IMR-90 (cell line): ENCODE results near the gene GALNT9. TPM values are rescaled to one million over a fixed set of nuclear protein-coding genes. Genes with fewer than 3 reads are reported as not detected.

Experiments used
- ATAC-seq: fragments of 200-7000 bp; cut with Tn5 transposase; 2 replicates; pipeline ENCODE4 v1.9.1; 2020; ENCODE audit warnings: low read depth, mild to moderate bottlenecking, moderate library complexity
- BruUV-seq: library from RNA; stranded (reverse); fragments of 400-500 nt; replicated peaks from 2 replicates; lab custom pipeline; 2021; lab: Mats Ljungman, UMichigan
- CTCF ChIA-PET: fragments of 300-600 bp; formaldehyde crosslinking; extraction: SDS; loops from one replicate; lab custom pipeline; 2021; ENCODE audit warnings: antibody characterized with exemption; lab: Yijun Ruan, JAX
- POLR2A ChIA-PET: fragments of 300-600 bp; sonication (Branson Sonifier 250); formaldehyde crosslinking; loops from one replicate; lab custom pipeline; 2022; ENCODE audit warnings: antibody characterized with exemption; ENCODE audit not compliant: unreplicated experiment; lab: Charles Lee
- DNase-seq: peaks from one replicate; pipeline ENCODE4 v3.0.0; 2013
- H2AFZ ChIP-seq: replicated peaks from 2 replicates; pipeline ENCODE3; 2013; ENCODE audit warnings: low read length, mild to moderate bottlenecking; ENCODE audit not compliant: poor library complexity
- H2AK5ac ChIP-seq: 2 replicates; pipeline ENCODE4 v1.6.1; 2013; ENCODE audit warnings: low read depth, low read length, inconsistent platforms
- H2AK9ac ChIP-seq: replicated peaks from 2 replicates; pipeline ENCODE3; 2013; ENCODE audit warnings: mild to moderate bottlenecking, low read depth, low read length, moderate library complexity; ENCODE audit not compliant: poor library complexity
- H2BK120ac ChIP-seq: 2 replicates; pipeline ENCODE4 v1.6.1; 2013; ENCODE audit warnings: low read depth, low read length, inconsistent platforms
- H2BK15ac ChIP-seq: 3 replicates; pipeline ENCODE4 v1.6.1; 2013; ENCODE audit warnings: low read depth, low read length, inconsistent platforms
- H2BK20ac ChIP-seq: 2 replicates; pipeline ENCODE4 v1.6.1; 2013; ENCODE audit warnings: low read depth, mild to moderate bottlenecking, inconsistent platforms, low read length, moderate library complexity
- H2BK5ac ChIP-seq: 2 replicates; pipeline ENCODE4 v1.6.1; 2013; ENCODE audit warnings: mild to moderate bottlenecking, low read depth, low read length, inconsistent platforms; ENCODE audit not compliant: poor library complexity, severe bottlenecking
- H3K14ac ChIP-seq: replicated peaks from 2 replicates; pipeline ENCODE4 v1.6.1; 2013; ENCODE audit warnings: low read depth, low read length, inconsistent platforms
- H3K18ac ChIP-seq: 2 replicates; pipeline ENCODE4 v1.6.1; 2013; ENCODE audit warnings: low read depth, low read length, control low read depth
- H3K23ac ChIP-seq: 2 replicates; pipeline ENCODE4 v1.6.1; 2013; ENCODE audit warnings: low read depth, low read length, inconsistent platforms
- H3K27ac ChIP-seq: 2 replicates; pipeline ENCODE4 v1.5.1; 2013; ENCODE audit warnings: mild to moderate bottlenecking, control low read depth, low read length; ENCODE audit not compliant: insufficient read depth
- H3K27me3 ChIP-seq: 2 replicates; pipeline ENCODE4 v1.6.1; 2013; ENCODE audit warnings: low read length; ENCODE audit not compliant: control insufficient read depth, insufficient read depth
- H3K36me3 ChIP-seq: 2 replicates; pipeline ENCODE4 v1.6.1; 2013; ENCODE audit warnings: low read length, mixed read lengths; ENCODE audit not compliant: control insufficient read depth, insufficient read depth
- H3K4ac ChIP-seq: 2 replicates; pipeline ENCODE4 v1.6.1; 2013; ENCODE audit warnings: low read depth, low read length, inconsistent platforms
- H3K4me1 ChIP-seq: 2 replicates; pipeline ENCODE4 v1.6.1; 2013; ENCODE audit warnings: low read length, mixed read lengths; ENCODE audit not compliant: control insufficient read depth, insufficient read depth
- H3K4me2 ChIP-seq: 2 replicates; pipeline ENCODE4 v1.6.1; 2013; ENCODE audit warnings: low read depth, mild to moderate bottlenecking, control low read depth, low read length, moderate library complexity
- H3K4me3 ChIP-seq: 2 replicates; pipeline ENCODE4 v1.5.1; 2013; ENCODE audit warnings: low read depth, mild to moderate bottlenecking, control low read depth, low read length, moderate library complexity; ENCODE audit not compliant: insufficient read depth
- H3K56ac ChIP-seq: 2 replicates; pipeline ENCODE4 v1.6.1; 2013; ENCODE audit warnings: low read length, inconsistent platforms; ENCODE audit not compliant: insufficient read depth; ENCODE audit errors: extremely low read depth
- H3K79me1 ChIP-seq, 2 experiments: 2 replicates each; pipeline ENCODE4 v1.6.1; 2013; ENCODE audit warnings: low read length in 2 of 2, inconsistent platforms in 1 of 2, low read depth in 1 of 2
- H3K9ac ChIP-seq: 2 replicates; pipeline ENCODE4 v1.6.1; 2013; ENCODE audit warnings: low read depth, low read length, control low read depth
- H3K9me1 ChIP-seq: 2 replicates; pipeline ENCODE4 v1.6.1; 2013; ENCODE audit warnings: low read length, inconsistent platforms; ENCODE audit not compliant: insufficient read depth
- H3K9me3 ChIP-seq: 2 replicates; pipeline ENCODE4 v1.6.1; 2013; ENCODE audit warnings: low read length; ENCODE audit not compliant: control insufficient read depth, insufficient read depth
- H4K20me1 ChIP-seq: 2 replicates; pipeline ENCODE4 v1.6.1; 2013; ENCODE audit warnings: low read length, inconsistent platforms; ENCODE audit not compliant: insufficient read depth
- H4K5ac ChIP-seq: 2 replicates; pipeline ENCODE4 v1.6.1; 2013; ENCODE audit warnings: mild to moderate bottlenecking, low read depth, low read length, control low read depth
- H4K8ac ChIP-seq, 2 experiments: 2 replicates each; pipeline ENCODE4 v1.6.1; 2013; ENCODE audit warnings: low read depth in 2 of 2, low read length in 2 of 2, control low read depth in 1 of 2, inconsistent platforms in 1 of 2
- H4K91ac ChIP-seq: 2 replicates; pipeline ENCODE4 v1.6.1; 2013; ENCODE audit warnings: low read depth, low read length, inconsistent platforms; ENCODE audit not compliant: insufficient read depth
- CTCF ChIP-seq: conservative IDR thresholded peaks from 2 replicates; pipeline ENCODE4 v1.5.1; 2012; ENCODE audit warnings: mild to moderate bottlenecking, low read depth, low read length, improper control_type of control experiment
- RFX5 ChIP-seq: IDR thresholded peaks from 2 replicates; pipeline ENCODE4 v1.8.0; 2012; ENCODE audit warnings: low read depth, mild to moderate bottlenecking, low read length, moderate library complexity
- WGBS, 2 experiments: methylation state at CpG; one replicate each; pipeline versions ENCODE4 v1.1.5 to v1.1.7; 2013; ENCODE audit warnings: missing lambda C conversion rate in 2 of 2; ENCODE audit not compliant: insufficient read length in 1 of 2; ENCODE audit errors: extremely low coverage in 2 of 2; 5-methylcytosine and 5-hydroxymethylcytosine counted together
- dilution Hi-C: fragments of 300-500 bp; cut with HindIII; formaldehyde crosslinking; loops from one replicate; pipeline ENCODE4 v1.14.3; 2018; ENCODE audit warnings: low sequenced_read_pairs; ENCODE audit not compliant: unreplicated experiment
- in situ Hi-C: fragments of 300-500 bp; cut with MboI; formaldehyde crosslinking; loops from 3 replicates; pipeline ENCODE4 v1.14.3; 2019; ENCODE audit warnings: low sequenced_read_pairs, inconsistent platforms, mixed read lengths
- intact Hi-C: fragments of 100-400 bp; cut with micrococcal nuclease; formaldehyde crosslinking; loops from 2 replicates; pipeline ENCODE4 v1.10.0; 2022
- polyA plus RNA-seq, 3 experiments: library from polyadenylated mRNA; depleted of rRNA; stranded (reverse); fragments of >200 nt; gene quantifications; 2 replicates each; pipeline ENCODE4 v1.2.3, GENCODE V29; 2012; ENCODE audit warnings: low replicate concordance in 1 of 3
- total RNA-seq: library from RNA; depleted of rRNA; stranded (reverse); fragments of >200 nt; gene quantifications from 2 replicates; pipeline ENCODE4 v1.2.3, GENCODE V29; 2012

The GALNT9 gene
- total and polyA plus RNA-seq, 2 of the 4 experiments (the other 2 are of a cell fraction) = under 0.01 to 0.12 TPM

DNA sequence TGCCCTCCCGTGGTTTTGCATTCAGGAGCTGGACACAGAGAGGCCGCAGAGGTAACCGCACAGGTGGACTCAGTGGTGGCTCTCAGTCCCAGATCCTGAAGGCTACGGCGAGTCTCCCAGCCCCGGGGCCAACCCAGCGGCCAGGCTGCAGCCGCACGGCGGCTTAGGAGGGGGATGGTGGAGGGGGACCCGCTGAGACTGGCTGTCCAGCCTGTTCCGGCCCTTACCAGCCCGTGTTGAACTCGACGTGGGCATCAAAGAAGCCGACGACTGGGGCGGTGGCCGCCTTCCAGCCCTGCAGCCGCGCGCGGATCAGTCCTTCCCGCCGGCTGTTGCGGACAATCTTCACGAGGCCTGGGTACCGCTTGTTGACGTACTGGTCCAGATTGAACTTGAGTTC lies 68.7 kb downstream of the GALNT9 start:
- 91% methylated on average over 16 of the region's 29 CpGs; no CpG with 5 or more reads in 1 of the 2 experiments for WGBS, 2 experiments
- no TSS peak for BruUV-seq
- no peak overlapping the region for H2BK20ac ChIP-seq

More for the DNA sequence above, 68.7 kb downstream of the GALNT9 start:
- TF ChIP-seq RFX5 = no peak
- no peak for TF ChIP-seq CTCF
- H2BK5ac ChIP-seq = no peak overlapping the region
- H3K9ac ChIP-seq = no peak overlapping the region
- intact Hi-C loops = no loop called here
- H3K18ac ChIP-seq = no peak overlapping the region
- no peaks in the 10 kb centered on the region for H3K9me1 ChIP-seq
- no peak overlapping the region for H3K4me2 ChIP-seq
- no peak overlapping the region for H3K23ac ChIP-seq
- H2AK5ac ChIP-seq = no peak overlapping the region
- H4K8ac ChIP-seq = no peak overlapping the region
- no peaks in the 10 kb centered on the region for H3K79me1 ChIP-seq
- H2AK9ac ChIP-seq = no peak overlapping the region
- dilution Hi-C loops = no loop called here
- H3K9me3 ChIP-seq = 0 out of 2 replicates have a peak, but pooled peaks cover 2% of the 10 kb centered on the region
- in situ Hi-C loops = no loop called here
- H3K56ac ChIP-seq = no peak overlapping the region
- H3K14ac ChIP-seq = no peak overlapping the region
- no peak overlapping the region for H3K4me3 ChIP-seq
- no peaks in the 10 kb centered on the region for H3K4me1 ChIP-seq
- no peak overlapping the region for H2BK15ac ChIP-seq
- no peak for DNase-seq
- no peak overlapping the region for H3K27ac ChIP-seq
- ATAC-seq = no peak
- H2AFZ ChIP-seq = no peak overlapping the region
- H3K36me3 ChIP-seq = no peaks in the 10 kb centered on the region
- CTCF ChIA-PET = no interaction called here
- H4K20me1 ChIP-seq = no peaks in the 10 kb centered on the region
- H3K4ac ChIP-seq = no peak overlapping the region
- H4K91ac ChIP-seq = no peak overlapping the region
- H4K5ac ChIP-seq = no peak overlapping the region
- H3K27me3 ChIP-seq = no peaks in the 10 kb centered on the region; the same call in 1 of the 2 replicates
- no peak overlapping the region for H2BK120ac ChIP-seq
- POLR2A ChIA-PET = no interaction called here
